GM23248 (cell line): ENCODE measurements around the gene SDK2. TPM values are rescaled to one million over a fixed set of nuclear protein-coding genes. Genes with fewer than 3 reads are reported as not detected.

Experiments
- DNase-seq: peaks from one replicate; pipeline ENCODE4 v3.0.0-alpha.2; 2015
- H2AFZ ChIP-seq: fragments of 200-600 bp; sonication (generic); 2 replicates; pipeline ENCODE4 v1.6.1; 2016; ENCODE audit warnings: antibody characterized with exemption
- H3F3A ChIP-seq: fragments of 200-600 bp; sonication (generic); 2 replicates; pipeline ENCODE4 v1.6.1; 2016; ENCODE audit warnings: mild to moderate bottlenecking, antibody characterized with exemption, mixed run types; ENCODE audit not compliant: insufficient read depth
- H3K27ac ChIP-seq: fragments of 200-600 bp; sonication (generic); 2 replicates; pipeline ENCODE4 v1.5.1; 2016; ENCODE audit warnings: mild to moderate bottlenecking
- H3K27me3 ChIP-seq: fragments of 200-600 bp; sonication (generic); replicated peaks from 2 replicates; pipeline ENCODE4 v1.6.1; 2016; ENCODE audit warnings: mild to moderate bottlenecking; ENCODE audit not compliant: insufficient read depth
- H3K36me3 ChIP-seq: fragments of 200-600 bp; sonication (generic); 2 replicates; pipeline ENCODE4 v1.6.1; 2016; ENCODE audit warnings: low read depth, mild to moderate bottlenecking
- H3K4me1 ChIP-seq: fragments of 200-600 bp; sonication (generic); 2 replicates; pipeline ENCODE4 v1.6.1; 2016; ENCODE audit warnings: mild to moderate bottlenecking; ENCODE audit not compliant: insufficient read depth
- H3K4me2 ChIP-seq: fragments of 200-600 bp; sonication (generic); one replicate; pipeline ENCODE4 v1.6.1; 2016; ENCODE audit warnings: mild to moderate bottlenecking; ENCODE audit not compliant: unreplicated experiment
- H3K4me3 ChIP-seq: fragments of 200-600 bp; sonication (generic); 2 replicates; pipeline ENCODE4 v1.5.1; 2016; ENCODE audit warnings: mild to moderate bottlenecking
- H3K79me2 ChIP-seq: fragments of 200-600 bp; sonication (generic); 2 replicates; pipeline ENCODE4 v1.6.1; 2016; ENCODE audit warnings: mild to moderate bottlenecking; ENCODE audit not compliant: insufficient read depth
- H3K9ac ChIP-seq: fragments of 200-600 bp; sonication (generic); 2 replicates; pipeline ENCODE4 v1.6.1; 2016; ENCODE audit warnings: mild to moderate bottlenecking
- H3K9me2 ChIP-seq: fragments of 200-600 bp; sonication (generic); 2 replicates; pipeline ENCODE4 v1.6.1; 2016; ENCODE audit warnings: mixed run types, mild to moderate bottlenecking, moderate library complexity; ENCODE audit not compliant: insufficient read depth
- H3K9me3 ChIP-seq: fragments of 200-600 bp; sonication (generic); one replicate; pipeline ENCODE4 v1.6.1; 2017; ENCODE audit warnings: low read depth
- H4K20me1 ChIP-seq: fragments of 200-600 bp; sonication (generic); 2 replicates; pipeline ENCODE4 v1.6.0; 2016; ENCODE audit not compliant: insufficient read depth
- EZH2 ChIP-seq: fragments of 200-600 bp; sonication (generic); IDR thresholded peaks from 2 replicates; pipeline ENCODE4 v1.6.1; 2018; ENCODE audit warnings: antibody characterized with exemption, mild to moderate bottlenecking; ENCODE audit not compliant: insufficient read depth, poor library complexity, severe bottlenecking
- EZH2phosphoT487 ChIP-seq: fragments of 200-600 bp; sonication (generic); IDR thresholded peaks from 2 replicates; pipeline ENCODE4 v1.6.1; 2018; ENCODE audit warnings: antibody characterized with exemption, moderate library complexity, mild to moderate bottlenecking, low read depth; ENCODE audit not compliant: insufficient read depth
- WGBS, 2 experiments: methylation state at CpG; one replicate each; pipeline ENCODE4 v1.1.6; 2015 to 2017; ENCODE audit warnings: low lambda C conversion rate in 2 of 2, low coverage in 1 of 2; ENCODE audit errors: missing lambda C conversion rate in 2 of 2; 5-methylcytosine and 5-hydroxymethylcytosine counted together
- in situ Hi-C: fragments of 300-500 bp; cut with MboI; formaldehyde crosslinking; loops from 2 replicates; pipeline ENCODE4 v1.15.0; 2020
- polyA plus RNA-seq: library from polyadenylated mRNA; unstranded; fragments of >200 nt; fragmentation: Nextera tagmentation; extraction: Ambion mirVana; gene quantifications from 2 replicates; pipeline ENCODE4 v1.2.1, GENCODE V29; 2016
- total RNA-seq: library from RNA; depleted of rRNA; stranded (reverse); fragments of >200 nt; shearing (Covaris generic); gene quantifications from 2 replicates; pipeline ENCODE4 v1.2.3, GENCODE V29; 2014

The SDK2 gene
- total and polyA plus RNA-seq, 2 experiments from 2014 or later: under 0.01 to 0.03 TPM

DNA sequence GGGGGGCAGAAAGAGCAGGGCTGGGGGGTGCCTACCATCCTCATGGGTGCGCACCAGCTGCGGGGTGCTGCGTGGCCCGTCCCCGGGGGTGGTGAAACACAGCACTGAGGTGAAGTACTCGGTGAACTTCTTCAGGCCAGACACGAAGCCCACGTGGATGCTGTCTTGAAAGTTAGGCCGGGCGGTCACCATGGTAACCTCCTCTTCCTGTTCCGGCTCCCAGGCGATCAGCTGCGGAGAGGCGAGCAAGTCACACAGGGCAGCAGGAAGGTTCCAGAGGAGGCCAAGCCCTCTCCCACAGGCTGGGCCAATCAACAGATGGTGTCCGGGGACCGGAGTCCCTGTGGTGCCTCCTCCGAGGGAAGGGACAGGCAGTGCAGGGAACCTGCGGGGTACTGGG, 242.3 kb downstream of the SDK2 start:
- TF ChIP-seq EZH2phosphoT487 (no peak), EZH2 (no peak)
- Histone ChIP-seq H3F3A (no peaks in the 10 kb centered on the region), H3K9me3 (no peaks in the 10 kb centered on the region), H3K4me2 (no peak overlapping the region), H3K9ac (no peak overlapping the region), H3K27me3 (no peaks in the 10 kb centered on the region), H4K20me1 (no peaks in the 10 kb centered on the region), H3K4me3 (no peak overlapping the region), H3K9me2 (no peaks in the 10 kb centered on the region), H2AFZ (no peak overlapping the region), H3K79me2 (no peaks in the 10 kb centered on the region), H3K4me1 (no peaks in the 10 kb centered on the region), H3K27ac (no peak overlapping the region), H3K36me3 (no peaks in the 10 kb centered on the region)
- in situ Hi-C loops: no loop called here
- DNase-seq: no peak
- WGBS, 2 experiments: 54 to 55% methylated on average over 12 to 18 of the region's 18 CpGs

GRCh38 chr17:73400915-73401545, 243.2 kb downstream of the SDK2 start:
- H3K9me3 ChIP-seq: no peaks in the 10 kb centered on the region
- no peak overlapping the region for H3K27ac ChIP-seq
- H2AFZ ChIP-seq: no peak overlapping the region
- no peaks in the 10 kb centered on the region for H3K9me2 ChIP-seq
- H3K79me2 ChIP-seq: no peaks in the 10 kb centered on the region
- H3K27me3 ChIP-seq: no peaks in the 10 kb centered on the region
- 77 to 79% methylated on average over 18 of the region's 18 CpGs for WGBS, 2 experiments
- no peak overlapping the region for H3K4me2 ChIP-seq
- H3K4me3 ChIP-seq: no peak overlapping the region
- H3F3A ChIP-seq: no peaks in the 10 kb centered on the region
- in situ Hi-C loops: no loop called here
- H3K36me3 ChIP-seq: no peaks in the 10 kb centered on the region
- H4K20me1 ChIP-seq: no peaks in the 10 kb centered on the region
- no peak for DNase-seq
- TF ChIP-seq EZH2phosphoT487 (no peak), EZH2 (no peak)
- no peak overlapping the region for H3K9ac ChIP-seq
- H3K4me1 ChIP-seq: no peaks in the 10 kb centered on the region

- WGBS, 2 experiments: 67 to 68% methylated on average over 11 of the region's 11 CpGs
- H3K4me2 ChIP-seq: no peak overlapping the region
- no peaks in the 10 kb centered on the region for H3K79me2 ChIP-seq
- TF ChIP-seq EZH2phosphoT487: no peak
- TF ChIP-seq EZH2: no peak
- no peak overlapping the region for H3K9ac ChIP-seq
- no peaks in the 10 kb centered on the region for H3K36me3 ChIP-seq
- no peaks in the 10 kb centered on the region for H3F3A ChIP-seq
- no peak for DNase-seq
- H3K4me3 ChIP-seq: no peak overlapping the region
- no peaks in the 10 kb centered on the region for H3K4me1 ChIP-seq
- H3K9me3 ChIP-seq: no peaks in the 10 kb centered on the region
- no peaks in the 10 kb centered on the region for H4K20me1 ChIP-seq
- no peaks in the 10 kb centered on the region for H3K9me2 ChIP-seq
- in situ Hi-C loops: no loop called here
- H2AFZ ChIP-seq: no peak overlapping the region
- no peaks in the 10 kb centered on the region for H3K27me3 ChIP-seq
- no peak overlapping the region for H3K27ac ChIP-seq
Observed at GRCh38 chr17:73399056-73399455, 245.2 kb downstream of the SDK2 start.

DNA sequence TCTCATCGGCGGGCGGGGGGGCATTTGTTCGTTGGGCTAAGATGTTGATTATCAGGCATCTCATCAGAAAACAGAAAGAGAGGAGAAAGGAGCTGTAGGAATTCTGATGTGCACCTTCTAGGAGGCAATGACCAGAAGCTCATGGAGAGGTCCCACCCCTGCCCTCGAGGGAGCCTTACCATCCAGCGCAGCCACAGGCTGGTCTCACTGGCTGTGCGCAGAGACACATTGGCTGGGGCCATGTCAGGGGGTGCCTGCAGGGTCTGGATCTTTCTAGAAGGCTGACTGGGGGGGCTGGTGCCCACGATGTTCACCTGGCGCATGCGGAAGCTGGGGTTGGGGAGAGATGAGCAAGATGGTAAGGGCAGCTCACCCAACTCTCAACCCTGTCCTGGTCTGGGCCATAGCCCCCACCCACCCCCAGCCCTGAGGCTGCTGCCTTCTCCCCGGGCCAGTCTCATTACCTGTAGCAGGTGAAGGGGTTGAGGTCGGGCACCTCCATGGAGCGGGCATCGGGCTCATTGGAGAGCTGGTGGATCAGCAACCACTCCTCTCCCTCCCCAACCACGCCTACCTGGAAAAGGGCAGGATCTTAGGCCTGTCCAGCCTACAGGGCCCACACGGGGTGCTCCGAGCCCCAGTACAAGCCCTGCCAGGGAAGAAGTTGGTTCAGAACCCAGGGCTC, 246.2 kb downstream of the SDK2 start:
- H3K9ac ChIP-seq: no peak overlapping the region
- in situ Hi-C loops: no loop called here

More for the DNA sequence above, 246.2 kb downstream of the SDK2 start:
- no peaks in the 10 kb centered on the region for H3K36me3 ChIP-seq
- TF ChIP-seq EZH2 (no peak), EZH2phosphoT487 (no peak)
- no peaks in the 10 kb centered on the region for H3K79me2 ChIP-seq
- H3K27ac ChIP-seq: no peak overlapping the region
- H3K9me2 ChIP-seq: no peaks in the 10 kb centered on the region
- no peaks in the 10 kb centered on the region for H4K20me1 ChIP-seq
- H3K4me2 ChIP-seq: no peak overlapping the region
- H3K27me3 ChIP-seq: no peaks in the 10 kb centered on the region
- no peaks in the 10 kb centered on the region for H3F3A ChIP-seq
- H2AFZ ChIP-seq: no peak overlapping the region
- H3K4me1 ChIP-seq: no peaks in the 10 kb centered on the region
- no peak overlapping the region for H3K4me3 ChIP-seq
- WGBS, 2 experiments: 70 to 73% methylated on average over 17 of the region's 17 CpGs
- DNase-seq: no peak
- H3K9me3 ChIP-seq: no peaks in the 10 kb centered on the region
